Astrocyte (in vitro differentiated cells and primary cell): Measurements from ENCODE around the gene CD177. TPM values are rescaled to one million over a fixed set of nuclear protein-coding genes. Genes with fewer than 3 reads are reported as not detected.

Experiments
- DNase-seq: peaks from one replicate; pipeline ENCODE4 v3.0.0-alpha.2; 2010; ENCODE audit warnings: low read depth
- FAIRE-seq: peaks from 2 replicates; lab custom pipeline; 2011; peaks lifted over from hg19 to GRCh38; lab: Jason Lieb, UNC
- H2AFZ ChIP-seq: 2 replicates; pipeline ENCODE4 v1.6.0; 2012; ENCODE audit warnings: low read depth, low read length, inconsistent platforms
- H3K27ac ChIP-seq: 2 replicates; pipeline ENCODE4 v1.5.1; 2011; ENCODE audit warnings: low read depth, low read length, inconsistent platforms
- H3K27me3 ChIP-seq: 2 replicates; pipeline ENCODE4 v1.6.0; 2011; ENCODE audit warnings: low read length, inconsistent platforms; ENCODE audit not compliant: insufficient read depth
- H3K36me3 ChIP-seq: 2 replicates; pipeline ENCODE4 v1.5.1; 2011; ENCODE audit warnings: low read length, inconsistent platforms; ENCODE audit not compliant: insufficient read depth
- H3K4me1 ChIP-seq: 2 replicates; pipeline ENCODE4 v1.5.1; 2011; ENCODE audit warnings: low read length, inconsistent platforms; ENCODE audit not compliant: insufficient read depth
- H3K4me2 ChIP-seq: 2 replicates; pipeline ENCODE4 v1.6.0; 2012; ENCODE audit warnings: low read length, inconsistent platforms
- H3K4me3 ChIP-seq: 2 replicates; pipeline ENCODE4 v1.5.1; 2011; ENCODE audit warnings: low read depth, mild to moderate bottlenecking, low read length, inconsistent platforms; ENCODE audit not compliant: insufficient read depth
- H3K79me2 ChIP-seq: 2 replicates; pipeline ENCODE4 v1.6.0; 2012; ENCODE audit warnings: mild to moderate bottlenecking, low read length, inconsistent platforms; ENCODE audit not compliant: insufficient read depth
- H3K9ac ChIP-seq: 2 replicates; pipeline ENCODE4 v1.6.0; 2012; ENCODE audit warnings: mild to moderate bottlenecking, low read length, inconsistent platforms
- H3K9me3 ChIP-seq: 2 replicates; pipeline ENCODE4 v1.5.1; 2012; ENCODE audit warnings: low read depth, mild to moderate bottlenecking, low read length, inconsistent platforms; ENCODE audit not compliant: insufficient read depth
- H4K20me1 ChIP-seq: 2 replicates; pipeline ENCODE4 v1.6.0; 2012; ENCODE audit warnings: low read length, inconsistent platforms; ENCODE audit not compliant: insufficient read depth
- H3K27ac Mint-ChIP-seq: one replicate; pipeline ENCODE4 v1.8.0; 2021; ENCODE audit warnings: mild to moderate bottlenecking, mixed read lengths; ENCODE audit not compliant: unreplicated experiment
- H3K27me3 Mint-ChIP-seq: one replicate; pipeline ENCODE4 v1.8.0; 2021; ENCODE audit warnings: low read depth, mixed read lengths; ENCODE audit not compliant: unreplicated experiment
- H3K36me3 Mint-ChIP-seq: one replicate; pipeline ENCODE4 v1.8.0; 2021; ENCODE audit warnings: low read depth, mixed read lengths; ENCODE audit not compliant: unreplicated experiment
- H3K4me1 Mint-ChIP-seq: one replicate; pipeline ENCODE4 v1.8.0; 2021; ENCODE audit warnings: low read depth, mixed read lengths; ENCODE audit not compliant: unreplicated experiment
- H3K4me3 Mint-ChIP-seq: one replicate; pipeline ENCODE4 v1.8.0; 2021; ENCODE audit warnings: mild to moderate bottlenecking, moderate library complexity, mixed read lengths; ENCODE audit not compliant: unreplicated experiment
- H3K9me3 Mint-ChIP-seq: one replicate; pipeline ENCODE4 v1.8.0; 2021; ENCODE audit warnings: mild to moderate bottlenecking, mixed read lengths; ENCODE audit not compliant: unreplicated experiment
- EZH2 ChIP-seq: IDR thresholded peaks from 2 replicates; pipeline ENCODE4 v1.6.1; 2012; ENCODE audit warnings: mild to moderate bottlenecking, low read length, inconsistent platforms; ENCODE audit not compliant: insufficient read depth
- total RNA-seq: library from RNA; stranded (reverse); gene quantifications from 2 replicates; pipeline ENCODE4 v1.2.1, GENCODE V29; 2021
- TF ChIP-seq, protein P1 (sequence below): IDR thresholded peaks from 2 replicates; pipeline ENCODE4 v1.5.1; 2011; ENCODE audit warnings: low read depth, mild to moderate bottlenecking, inconsistent platforms, low read length, moderate library complexity; ENCODE audit not compliant: insufficient read depth

The CD177 gene
- total RNA-seq, 1 donor from 2014 or later: not detected

DNA sequence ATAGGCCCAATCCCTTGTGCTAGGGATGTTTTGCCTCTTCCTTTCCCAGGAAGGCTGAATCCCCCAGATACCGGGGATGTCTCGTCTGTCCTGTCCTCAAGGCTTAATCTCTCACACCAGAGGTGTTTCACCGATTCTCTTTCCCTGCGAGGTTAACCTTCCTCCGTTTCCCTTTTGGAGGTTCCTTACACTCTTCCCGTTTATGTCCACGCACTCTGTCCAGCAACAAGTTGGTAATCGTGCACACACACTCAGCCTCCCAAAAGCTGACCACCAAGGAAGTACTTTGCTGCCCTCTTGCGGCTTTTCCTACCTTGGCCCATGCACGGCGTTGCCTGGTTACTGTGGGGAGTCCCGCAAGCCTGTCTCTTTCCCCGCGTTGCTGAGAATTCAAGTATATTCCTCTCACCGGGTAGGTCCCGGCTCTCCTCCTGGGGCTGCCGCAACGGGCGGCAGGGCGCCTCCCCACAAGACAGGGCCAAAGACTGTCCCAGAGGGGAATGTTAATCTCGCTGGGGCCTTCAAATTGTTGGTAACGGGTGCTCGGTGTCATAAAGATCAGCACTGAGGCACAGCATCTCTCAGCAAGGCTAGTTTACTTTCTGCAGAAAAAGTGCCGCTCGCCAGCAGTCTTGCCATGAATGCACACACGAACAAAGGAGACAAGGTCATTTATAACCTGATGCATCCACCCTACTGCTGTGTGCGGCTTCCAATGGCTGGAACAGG lies 36.7 kb upstream of the CD177 start:
- no peak overlapping the region for H3K4me2 ChIP-seq
- TF ChIP-seq, protein P1, sequence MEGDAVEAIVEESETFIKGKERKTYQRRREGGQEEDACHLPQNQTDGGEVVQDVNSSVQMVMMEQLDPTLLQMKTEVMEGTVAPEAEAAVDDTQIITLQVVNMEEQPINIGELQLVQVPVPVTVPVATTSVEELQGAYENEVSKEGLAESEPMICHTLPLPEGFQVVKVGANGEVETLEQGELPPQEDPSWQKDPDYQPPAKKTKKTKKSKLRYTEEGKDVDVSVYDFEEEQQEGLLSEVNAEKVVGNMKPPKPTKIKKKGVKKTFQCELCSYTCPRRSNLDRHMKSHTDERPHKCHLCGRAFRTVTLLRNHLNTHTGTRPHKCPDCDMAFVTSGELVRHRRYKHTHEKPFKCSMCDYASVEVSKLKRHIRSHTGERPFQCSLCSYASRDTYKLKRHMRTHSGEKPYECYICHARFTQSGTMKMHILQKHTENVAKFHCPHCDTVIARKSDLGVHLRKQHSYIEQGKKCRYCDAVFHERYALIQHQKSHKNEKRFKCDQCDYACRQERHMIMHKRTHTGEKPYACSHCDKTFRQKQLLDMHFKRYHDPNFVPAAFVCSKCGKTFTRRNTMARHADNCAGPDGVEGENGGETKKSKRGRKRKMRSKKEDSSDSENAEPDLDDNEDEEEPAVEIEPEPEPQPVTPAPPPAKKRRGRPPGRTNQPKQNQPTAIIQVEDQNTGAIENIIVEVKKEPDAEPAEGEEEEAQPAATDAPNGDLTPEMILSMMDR: peak; percentile 16
- no peak for TF ChIP-seq EZH2
- no peak overlapping the region for H3K27ac ChIP-seq
- H3K79me2 ChIP-seq: no peaks in the 10 kb centered on the region
- no peak overlapping the region for H3K4me3 ChIP-seq
- no peaks in the 10 kb centered on the region for H3K4me1 Mint-ChIP-seq
- no peak overlapping the region for H3K9ac ChIP-seq
- H3K36me3 ChIP-seq: no peaks in the 10 kb centered on the region
- no peak overlapping the region for H2AFZ ChIP-seq
- peaks cover 9% of the 10 kb centered on the region for H3K9me3 Mint-ChIP-seq
- H3K27me3 ChIP-seq: no peaks in the 10 kb centered on the region
- no peaks in the 10 kb centered on the region for H4K20me1 ChIP-seq
- H3K4me3 Mint-ChIP-seq: no peak overlapping the region
- no peak overlapping the region for H3K27ac Mint-ChIP-seq
- FAIRE-seq (no peak), DNase-seq (peak; percentile 10)
- H3K27me3 Mint-ChIP-seq: no peaks in the 10 kb centered on the region
- peaks cover 3% of the 10 kb centered on the region for H3K9me3 ChIP-seq
- no peaks in the 10 kb centered on the region for H3K36me3 Mint-ChIP-seq
- H3K4me1 ChIP-seq: no peaks in the 10 kb centered on the region

DNA sequence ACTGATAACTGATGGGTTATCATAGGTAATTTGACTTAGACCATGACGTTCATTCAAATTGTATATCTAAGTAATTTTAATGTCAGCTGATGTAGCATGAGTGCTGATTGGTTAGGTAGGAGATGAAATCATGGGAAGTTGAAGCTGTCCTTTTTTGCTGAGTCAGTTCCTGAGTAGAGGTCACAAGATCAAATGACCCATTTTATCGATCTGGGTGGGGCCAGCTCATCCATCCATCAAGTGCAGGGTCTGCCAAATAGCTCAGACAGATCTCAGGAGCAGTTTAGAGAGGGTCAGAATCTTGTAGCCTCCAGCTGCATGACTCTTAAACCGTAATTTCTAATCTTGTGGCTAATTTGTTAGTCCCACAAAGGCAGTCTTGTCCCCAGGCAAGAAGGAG lies 35.3 kb upstream of the CD177 start:
- Mint-ChIP-seq H3K9me3 (peaks cover 6% of the 10 kb centered on the region), H3K36me3 (no peaks in the 10 kb centered on the region), H3K4me1 (no peaks in the 10 kb centered on the region), H3K27me3 (no peaks in the 10 kb centered on the region), H3K27ac (no peak overlapping the region), H3K4me3 (no peak overlapping the region)
- no peak overlapping the region for H2AFZ ChIP-seq
- no peaks in the 10 kb centered on the region for H3K27me3 ChIP-seq
- peaks cover 3% of the 10 kb centered on the region for H3K9me3 ChIP-seq
- no peak for TF ChIP-seq EZH2
- TF ChIP-seq, protein P1: no peak
- no peak overlapping the region for H3K9ac ChIP-seq
- H3K27ac ChIP-seq: no peak overlapping the region
- H3K4me1 ChIP-seq: no peaks in the 10 kb centered on the region
- DNase-seq (no peak), FAIRE-seq (no peak)
- H3K4me3 ChIP-seq: no peak overlapping the region
- H4K20me1 ChIP-seq: no peaks in the 10 kb centered on the region
- H3K79me2 ChIP-seq: no peaks in the 10 kb centered on the region
- no peak overlapping the region for H3K4me2 ChIP-seq
- H3K36me3 ChIP-seq: no peaks in the 10 kb centered on the region

DNA sequence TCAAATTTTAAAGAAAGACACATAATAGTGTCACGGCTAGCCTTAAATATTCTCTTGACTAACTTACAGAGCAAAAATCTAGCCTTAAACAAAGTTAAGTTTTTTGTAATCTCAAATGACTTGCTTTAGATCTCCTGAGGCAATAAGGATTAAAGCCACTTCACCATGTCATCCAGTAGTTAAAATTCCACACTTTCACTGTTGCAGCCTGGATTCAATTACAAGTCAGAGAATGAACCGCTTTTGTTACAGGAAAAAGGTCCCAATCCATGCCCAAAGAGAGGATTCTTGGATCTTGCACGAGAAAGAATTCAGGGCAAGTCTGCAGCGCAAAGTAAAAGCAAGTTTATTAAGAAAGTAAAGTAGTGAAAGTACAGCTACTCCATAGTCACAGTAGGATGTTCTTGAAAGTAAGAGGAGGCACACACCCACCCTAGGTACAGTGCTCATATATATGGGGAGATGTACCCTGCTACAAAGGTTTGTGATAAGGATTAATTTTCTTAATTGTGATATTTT lies 34.6 kb upstream of the CD177 start:
- H3K27me3 ChIP-seq: no peaks in the 10 kb centered on the region
- peaks cover 3% of the 10 kb centered on the region for H3K9me3 ChIP-seq
- H3K27me3 Mint-ChIP-seq: no peaks in the 10 kb centered on the region
- no peaks in the 10 kb centered on the region for H3K79me2 ChIP-seq
- H3K4me1 ChIP-seq: no peaks in the 10 kb centered on the region
- no peak for TF ChIP-seq EZH2
- TF ChIP-seq, protein P1: no peak
- H3K9ac ChIP-seq: no peak overlapping the region
- no peaks in the 10 kb centered on the region for H3K36me3 Mint-ChIP-seq
- H3K4me3 ChIP-seq: no peak overlapping the region
- H2AFZ ChIP-seq: no peak overlapping the region
- H3K9me3 Mint-ChIP-seq: peaks cover 6% of the 10 kb centered on the region
- FAIRE-seq: no peak
- H3K36me3 ChIP-seq: no peaks in the 10 kb centered on the region
- no peak overlapping the region for H3K4me2 ChIP-seq
- H4K20me1 ChIP-seq: no peaks in the 10 kb centered on the region
- H3K27ac ChIP-seq: no peak overlapping the region
- no peaks in the 10 kb centered on the region for H3K4me1 Mint-ChIP-seq
- no peak for DNase-seq
- no peak overlapping the region for H3K27ac Mint-ChIP-seq
- no peak overlapping the region for H3K4me3 Mint-ChIP-seq
